Muscle of leg (tissue), 11 donors: ENCODE results near the gene CDC6. TPM values are rescaled to one million over a fixed set of nuclear protein-coding genes. Genes with fewer than 3 reads are reported as not detected.

Experiments used
- DNase-seq: peaks from one replicate; pipeline ENCODE4 v3.0.0; 2013
- H3K27ac ChIP-seq: one replicate; pipeline ENCODE4 v1.5.1; 2013; ENCODE audit warnings: mild to moderate bottlenecking, low read length, control low read depth
- H3K27me3 ChIP-seq: one replicate; pipeline ENCODE4 v1.6.1; 2013; ENCODE audit warnings: low read length; ENCODE audit not compliant: control insufficient read depth, insufficient read depth
- H3K36me3 ChIP-seq: one replicate; pipeline ENCODE4 v1.6.1; 2013; ENCODE audit warnings: low read length; ENCODE audit not compliant: control insufficient read depth, insufficient read depth
- H3K4me1 ChIP-seq: one replicate; pipeline ENCODE4 v1.6.1; 2013; ENCODE audit warnings: low read length; ENCODE audit not compliant: control insufficient read depth, insufficient read depth
- H3K4me3 ChIP-seq: one replicate; pipeline ENCODE4 v1.5.1; 2013; ENCODE audit warnings: low read length, control low read depth
- H3K9me3 ChIP-seq: replicated peaks from 2 replicates; pipeline ENCODE4 v1.6.1; 2013; ENCODE audit warnings: low read depth, low read length; ENCODE audit not compliant: control insufficient read depth
- WGBS: methylation state at CpG from one replicate; pipeline ENCODE4 v1.1.5; 2013; ENCODE audit warnings: missing lambda C conversion rate; ENCODE audit not compliant: insufficient coverage; 5-methylcytosine and 5-hydroxymethylcytosine counted together
- polyA plus RNA-seq, 8 donors: library from polyadenylated mRNA; unstranded; fragments of 120-200 nt; gene quantifications; one replicate each; pipeline versions ENCODE4 v1.2.1 to v1.2.3, GENCODE V29; 2013; ENCODE audit warnings: inconsistent platforms in 1 of 8, low replicate concordance in 1 of 8; ENCODE audit not compliant: insufficient read length in 8 of 8, insufficient read depth in 1 of 8
- total RNA-seq: library from RNA; stranded (reverse); fragments of 120-200 nt; gene quantifications from one replicate; pipeline ENCODE4 v1.2.4, GENCODE V29; 2013

The CDC6 gene
- total and polyA plus RNA-seq, 9 donors: 8.2 to 17.0 (median 11.1) TPM

DNA sequence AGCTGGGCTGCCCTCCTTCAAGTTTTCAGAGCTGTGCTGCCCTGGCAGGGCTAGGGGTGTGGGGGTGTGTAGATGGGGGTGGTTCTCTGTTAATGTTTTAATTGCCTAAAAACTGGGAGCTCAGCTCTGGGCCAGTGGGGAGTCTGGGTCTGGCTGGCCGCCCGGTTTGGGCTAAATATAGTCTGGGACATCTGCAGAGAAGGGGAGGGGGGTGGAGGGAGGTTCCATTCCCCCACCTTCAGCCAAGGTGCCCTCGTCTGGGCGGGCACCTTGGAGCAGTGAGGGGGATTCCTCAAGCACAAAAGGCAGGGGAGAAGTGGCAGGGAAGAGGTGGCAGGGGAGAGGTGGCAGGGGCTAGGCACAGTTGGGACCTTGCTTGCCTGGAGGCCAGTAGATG is 34.3 kb downstream of the CDC6 start:
- Histone ChIP-seq H3K27ac (peak overlapping the region; percentile 89), H3K9me3 (no peaks in the 10 kb centered on the region), H3K36me3 (no peaks in the 10 kb centered on the region), H3K4me3 (peak overlapping the region; percentile 96), H3K4me1 (peaks cover 91% of the 10 kb centered on the region), H3K27me3 (no peaks in the 10 kb centered on the region)
- WGBS: no CpG with 5 or more reads among the region's 4 CpGs
- peak; percentile 76 for DNase-seq

DNA sequence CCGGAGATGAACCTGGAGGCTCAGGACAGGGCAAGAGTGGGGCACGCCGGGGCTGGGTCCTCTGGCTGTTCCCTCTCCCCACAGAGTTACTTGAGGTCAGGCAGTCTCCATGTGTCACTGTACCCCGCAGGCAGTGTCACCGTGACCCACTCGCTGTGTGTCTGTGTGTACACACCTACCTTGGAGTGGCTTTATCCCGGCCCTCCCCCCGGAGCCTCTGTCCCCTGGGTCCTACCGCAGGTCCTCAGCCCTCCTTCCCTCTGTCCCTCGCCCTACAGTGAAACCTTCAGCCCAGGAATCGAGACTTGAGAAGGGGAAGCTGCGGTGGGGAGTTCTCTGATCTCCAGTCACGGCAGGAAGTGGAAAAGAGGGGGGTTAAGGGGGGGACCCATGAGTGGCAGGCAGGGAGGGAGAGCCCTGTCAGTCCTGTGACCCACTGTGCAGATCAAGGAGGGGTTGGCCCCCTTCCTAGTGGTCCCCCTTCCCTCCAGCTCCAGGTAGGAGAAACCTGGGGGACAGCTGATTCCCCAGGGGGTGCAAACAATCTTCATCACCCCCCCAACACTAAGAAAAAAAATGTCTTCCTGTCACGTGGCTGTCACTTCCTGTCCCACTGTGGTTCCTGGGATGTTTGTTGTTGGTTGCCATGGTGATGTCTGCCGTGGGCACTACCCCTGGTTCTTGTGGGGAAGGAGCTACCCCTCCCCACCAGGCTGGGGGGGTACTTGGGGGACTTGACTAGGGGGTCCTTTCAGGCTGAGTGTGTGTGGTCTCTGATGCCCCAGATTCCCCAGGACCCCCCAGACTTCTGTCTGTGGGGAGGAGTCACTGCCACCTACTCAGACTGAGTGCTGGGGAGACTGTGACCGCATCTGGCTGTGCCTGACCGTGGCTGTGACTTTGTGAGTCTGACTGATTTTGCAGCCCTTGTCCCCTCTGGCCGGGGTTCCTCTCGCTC is 35.0 kb downstream of the CDC6 start:
- H3K27me3 ChIP-seq: no peaks in the 10 kb centered on the region
- DNase-seq: peak; percentile 90
- H3K36me3 ChIP-seq: no peaks in the 10 kb centered on the region
- WGBS: 24% methylated on average over 9 of the region's 19 CpGs
- peak overlapping the region; percentile 89 for H3K27ac ChIP-seq
- peak overlapping the region; percentile 96 for H3K4me3 ChIP-seq
- no peaks in the 10 kb centered on the region for H3K9me3 ChIP-seq
- H3K4me1 ChIP-seq: peaks cover 91% of the 10 kb centered on the region

DNA sequence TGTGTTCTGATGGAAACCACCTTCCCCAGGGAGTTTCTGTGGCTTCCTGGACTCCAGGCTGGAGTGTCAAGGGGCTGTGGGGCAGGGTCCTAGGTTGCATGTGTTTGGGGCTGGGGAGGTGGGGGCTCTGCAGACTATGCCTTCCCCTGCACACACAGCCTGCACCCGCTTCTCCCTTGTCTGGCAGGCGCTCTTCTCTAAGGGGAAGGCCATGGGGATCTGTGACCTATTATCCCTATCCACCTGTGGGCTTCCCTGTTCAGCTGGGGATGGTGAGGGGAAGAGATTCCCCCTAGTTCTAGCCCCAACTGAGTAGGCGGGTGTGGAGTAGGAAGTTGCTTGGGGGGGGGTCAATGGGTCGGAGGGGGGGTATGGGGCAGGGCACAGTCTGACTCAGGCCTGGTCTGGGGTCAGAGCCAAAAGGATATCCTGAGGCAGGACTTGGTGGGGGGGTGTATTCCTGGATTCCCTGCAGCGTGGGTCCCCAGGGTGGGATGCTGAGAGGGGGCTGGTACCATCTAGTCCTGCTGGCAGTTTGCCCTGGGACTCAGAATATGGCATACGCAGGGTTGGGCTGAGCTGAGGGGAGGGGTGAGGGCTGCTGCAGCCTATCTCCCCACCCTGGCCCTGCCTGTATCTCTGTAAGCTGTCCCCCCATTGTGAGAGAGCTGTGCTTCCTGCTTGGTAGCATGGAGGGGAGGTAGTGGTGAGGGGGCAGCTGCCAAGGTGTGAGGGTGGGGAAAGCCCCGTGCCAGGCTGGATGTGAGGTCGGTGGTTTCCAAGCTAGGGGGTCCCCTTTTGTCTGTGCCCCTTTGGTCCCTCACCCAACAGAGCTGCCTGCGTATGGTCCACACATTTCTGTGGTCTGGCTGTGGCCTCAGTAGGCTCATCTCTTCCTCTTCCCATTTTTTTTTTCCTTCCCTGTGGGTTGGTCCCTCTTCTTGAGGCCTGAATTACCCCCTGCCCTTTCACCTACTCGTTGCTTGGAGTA is 36.0 kb downstream of the CDC6 start:
- Histone ChIP-seq H3K27me3 (no peaks in the 10 kb centered on the region), H3K36me3 (no peaks in the 10 kb centered on the region), H3K4me3 (no peak overlapping the region), H3K27ac (peak overlapping the region; percentile 89), H3K9me3 (no peaks in the 10 kb centered on the region), H3K4me1 (peaks cover 97% of the 10 kb centered on the region)
- peak; percentile 75 for DNase-seq
- 44% methylated on average over 4 of the region's 10 CpGs for WGBS

DNA sequence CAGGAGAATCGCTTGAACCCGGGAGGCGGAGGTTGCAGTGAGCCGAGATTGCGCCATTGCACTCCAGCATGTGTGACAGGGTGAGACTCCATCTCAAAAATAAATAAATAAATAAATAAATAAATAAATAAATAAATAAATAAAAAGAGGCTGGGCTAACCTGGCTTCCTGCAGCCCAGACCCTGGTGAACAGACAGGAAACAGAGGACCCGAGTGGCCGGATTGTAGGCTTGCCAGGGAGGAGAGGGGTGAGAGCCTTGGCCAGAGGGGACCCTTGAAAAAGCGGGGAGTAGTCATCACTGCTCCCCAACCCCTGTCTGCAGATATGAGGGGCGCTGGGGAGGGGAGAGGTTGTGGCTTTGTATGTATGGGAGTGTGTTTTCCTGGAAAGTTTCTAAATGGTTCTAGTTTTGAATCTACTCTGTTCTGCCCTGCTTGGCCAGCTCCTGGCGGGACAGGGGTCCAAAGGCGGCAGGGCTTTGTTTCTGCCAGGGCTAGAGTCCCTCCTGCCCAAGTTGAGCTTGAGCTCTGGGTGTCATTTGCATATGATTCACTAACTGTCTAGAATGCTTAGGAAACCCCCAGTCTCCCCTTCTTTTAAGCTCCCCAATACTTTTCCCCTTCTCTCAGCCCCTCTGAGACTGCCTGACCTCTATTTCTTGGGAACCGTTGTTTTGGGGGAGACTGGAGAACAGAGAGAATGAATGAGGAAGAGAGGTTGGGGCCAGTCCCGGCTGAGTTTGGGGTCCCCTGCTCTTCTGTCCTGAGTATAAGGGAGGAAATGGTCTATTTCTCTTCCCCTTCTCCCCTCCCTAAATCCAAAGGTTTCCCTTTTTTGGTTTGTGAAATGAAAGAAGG is 37.7 kb downstream of the CDC6 start:
- Histone ChIP-seq H3K27ac (peak overlapping the region; percentile 93), H3K9me3 (no peaks in the 10 kb centered on the region), H3K4me3 (no peak overlapping the region), H3K27me3 (no peaks in the 10 kb centered on the region), H3K36me3 (peaks cover 5% of the 10 kb centered on the region), H3K4me1 (peaks cover 92% of the 10 kb centered on the region)
- WGBS: 64% methylated on average over 3 of the region's 13 CpGs
- no peak for DNase-seq

DNA sequence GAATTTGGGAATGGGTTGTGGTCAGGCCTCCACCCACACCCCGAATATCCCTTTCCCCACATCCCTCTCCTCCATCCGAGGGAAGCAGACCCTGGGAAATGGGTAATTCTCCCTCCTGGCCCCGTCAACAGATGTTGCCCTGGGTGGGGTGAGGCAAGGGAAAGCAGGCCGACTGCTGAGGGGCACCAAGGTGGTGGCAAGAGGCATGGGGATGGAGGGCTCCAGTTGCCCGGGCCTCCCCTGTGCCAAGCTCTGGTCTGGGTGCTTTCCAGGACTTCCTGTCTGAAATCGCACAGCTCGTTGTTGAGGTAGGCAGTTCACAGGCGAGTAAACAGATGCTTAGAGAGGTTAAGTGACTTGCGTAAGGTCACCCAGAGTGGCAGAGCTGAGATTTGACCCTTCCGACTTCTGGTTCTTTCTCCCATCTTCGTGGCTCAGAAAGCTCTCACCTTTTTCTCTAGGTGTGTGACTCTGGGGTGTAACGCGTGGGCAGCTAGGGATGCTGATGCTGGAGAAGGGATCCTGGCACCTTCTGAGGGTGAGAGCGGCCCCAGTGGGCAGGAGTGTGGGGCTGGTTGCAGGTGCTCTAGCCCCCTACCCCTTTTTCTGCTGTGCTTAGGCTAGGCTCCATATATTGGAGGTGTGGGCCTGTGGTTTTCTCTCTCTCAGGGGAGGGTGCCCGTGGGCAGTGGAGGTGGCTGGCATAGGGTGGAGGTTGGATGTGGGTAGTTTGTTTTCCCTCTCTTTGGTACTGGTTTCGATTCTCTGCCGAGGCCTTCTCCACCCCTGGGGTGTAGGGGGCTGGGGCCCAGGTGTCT is 38.5 kb downstream of the CDC6 start:
- Histone ChIP-seq H3K27ac (peak overlapping the region; percentile 93), H3K27me3 (no peaks in the 10 kb centered on the region), H3K4me3 (no peak overlapping the region), H3K9me3 (no peaks in the 10 kb centered on the region), H3K4me1 (peaks cover 92% of the 10 kb centered on the region), H3K36me3 (peaks cover 14% of the 10 kb centered on the region)
- 41% methylated on average over 9 of the region's 17 CpGs for WGBS
- DNase-seq: no peak

DNA sequence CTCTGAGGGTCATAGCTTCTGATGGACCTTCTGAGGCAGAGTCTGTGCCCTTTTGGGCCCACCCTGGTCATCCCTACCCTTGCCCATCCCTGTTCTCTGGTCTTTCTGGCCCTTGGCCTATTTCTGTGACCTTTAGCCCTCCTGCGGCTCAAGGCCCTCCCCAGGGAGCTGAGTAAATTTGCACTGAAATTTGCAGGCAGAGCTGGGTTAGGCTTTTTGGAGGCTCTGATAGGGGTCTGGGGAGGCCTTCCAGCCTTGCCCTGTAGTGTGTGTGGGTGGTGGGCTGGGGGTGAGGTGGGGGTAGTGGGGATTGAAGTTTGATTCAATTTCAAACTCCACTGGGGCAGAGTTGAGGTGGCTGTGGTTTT is 39.1 kb downstream of the CDC6 start:
- Histone ChIP-seq H3K4me3 (no peak overlapping the region), H3K4me1 (peaks cover 92% of the 10 kb centered on the region), H3K36me3 (peaks cover 20% of the 10 kb centered on the region), H3K27me3 (no peaks in the 10 kb centered on the region), H3K9me3 (no peaks in the 10 kb centered on the region), H3K27ac (peak overlapping the region; percentile 93)
- WGBS: 57% methylated on average over 1 of the region's 1 CpG
- no peak for DNase-seq

DNA sequence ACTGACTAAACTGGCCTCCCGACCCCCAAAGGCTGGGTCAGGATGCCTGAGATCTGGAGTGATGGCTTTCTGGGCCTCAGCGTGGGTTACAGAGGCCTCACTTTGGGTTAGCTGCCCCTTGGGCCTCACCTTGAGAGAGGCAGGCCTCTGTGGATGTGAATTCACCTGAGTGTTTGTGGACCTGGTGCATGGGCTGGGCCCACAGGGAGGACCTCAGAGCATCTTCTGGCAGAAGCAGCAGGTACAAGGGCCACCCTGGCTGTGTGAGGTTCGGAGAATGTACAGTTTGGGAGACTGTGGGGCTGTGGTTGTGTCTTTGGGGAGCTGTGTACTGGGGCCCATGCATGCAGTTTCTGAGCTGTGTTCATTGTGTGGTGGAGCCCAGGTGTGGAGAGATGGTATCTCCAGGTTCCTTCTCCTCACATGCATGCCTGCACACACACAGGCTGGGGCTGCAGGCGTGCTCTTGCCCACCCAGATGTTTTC is 39.6 kb downstream of the CDC6 start:
- peaks cover 20% of the 10 kb centered on the region for H3K36me3 ChIP-seq
- no peak overlapping the region for H3K4me3 ChIP-seq
- peak overlapping the region; percentile 93 for H3K27ac ChIP-seq
- H3K4me1 ChIP-seq: peaks cover 92% of the 10 kb centered on the region
- H3K9me3 ChIP-seq: no peaks in the 10 kb centered on the region
- WGBS: 64% methylated on average over 2 of the region's 4 CpGs
- H3K27me3 ChIP-seq: no peaks in the 10 kb centered on the region
- DNase-seq: no peak

DNA sequence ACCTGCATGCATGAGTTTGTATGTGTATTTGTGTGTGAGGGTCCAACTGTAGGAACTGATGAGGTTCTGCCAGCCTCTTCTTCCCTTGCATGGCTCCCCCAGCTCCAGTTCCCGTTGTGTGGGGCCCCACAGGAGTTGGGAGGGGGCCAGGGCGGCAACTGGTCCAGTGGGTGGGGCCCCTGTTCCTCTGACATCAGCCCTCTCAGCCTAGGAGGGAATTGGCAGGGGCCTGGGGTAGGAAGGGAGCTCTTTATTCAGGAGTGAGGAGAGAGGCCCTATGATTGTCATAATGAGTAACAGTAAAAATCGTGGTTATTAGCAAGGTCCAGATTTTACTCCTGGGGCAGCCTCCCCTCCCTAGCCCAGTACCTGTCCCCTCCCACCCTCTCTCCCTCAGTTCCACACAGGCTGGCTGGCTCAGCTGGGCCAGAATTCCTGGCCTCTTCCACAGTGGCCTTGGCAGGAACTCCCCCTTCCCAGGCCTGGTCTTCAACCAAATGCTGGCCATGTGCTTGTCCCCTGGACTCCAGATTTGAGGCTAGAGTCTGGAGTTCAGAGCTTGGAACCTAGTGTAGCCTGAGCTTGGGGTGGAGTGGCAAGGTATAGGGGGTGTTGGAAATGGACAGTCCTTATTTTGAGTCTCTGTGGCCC is 40.2 kb downstream of the CDC6 start:
- Histone ChIP-seq H3K9me3 (no peaks in the 10 kb centered on the region), H3K27me3 (no peaks in the 10 kb centered on the region), H3K27ac (peak overlapping the region; percentile 93), H3K36me3 (peaks cover 20% of the 10 kb centered on the region), H3K4me3 (no peak overlapping the region), H3K4me1 (peaks cover 92% of the 10 kb centered on the region)
- peak; percentile 79 for DNase-seq
- WGBS: no CpG with 5 or more reads among the region's 3 CpGs
